Activated naive CD4-positive, alpha-beta T cell treated with Interleukin-2 at 50 U/mL for 16 hours (primary cell): ENCODE measurements around the gene EFCAB12.

Source experiments
- DNase-seq: peaks from one replicate; pipeline ENCODE4 v3.0.0-alpha.2; 2020

Gene EFCAB12

GRCh38 chr3:129442947-129443346 is 14.5 kb upstream of the EFCAB12 start:
- DNase-seq, result no peak

GRCh38 chr3:129442486-129442885 is 14.1 kb upstream of the EFCAB12 start:
- no peak for DNase-seq

GRCh38 chr3:129441782-129442181 is 13.3 kb upstream of the EFCAB12 start:
- no peak for DNase-seq

- peak; percentile 8 for DNase-seq
Measured at GRCh38 chr3:129441215-129441614, 12.8 kb upstream of the EFCAB12 start.

GRCh38 chr3:129440618-129441190 is 12.3 kb upstream of the EFCAB12 start:
- no peak for DNase-seq

- peak; percentile 99 for DNase-seq
Measured at GRCh38 chr3:129439817-129440617, 11.6 kb upstream of the EFCAB12 start, which contains the start of the genes IFT122 and MBD4. IFT122 (plus strand) TSS chr3:129440224; CDS start chr3:129440331, 107 bp downstream. MBD4 (minus strand) TSS chr3:129439948; CDS start chr3:129439833, 115 bp downstream.

- peak; percentile 47 for DNase-seq
Measured at GRCh38 chr3:129439226-129439816, 10.9 kb upstream of the EFCAB12 start.

- no peak for DNase-seq
Measured at GRCh38 chr3:129435367-129435766, 6.9 kb upstream of the EFCAB12 start.

GRCh38 chr3:129434140-129434539 is 5.7 kb upstream of the EFCAB12 start:
- no peak for DNase-seq

GRCh38 chr3:129433565-129433964 is 5.1 kb upstream of the EFCAB12 start:
- DNase-seq, result no peak

- no peak for DNase-seq
Measured at GRCh38 chr3:129432671-129433070, 4.2 kb upstream of the EFCAB12 start.

- no peak for DNase-seq
Measured at GRCh38 chr3:129432036-129432435, 3.6 kb upstream of the EFCAB12 start.

GRCh38 chr3:129429602-129430001 is 1.2 kb upstream of the EFCAB12 start:
- DNase-seq, result no peak

GRCh38 chr3:129429080-129429451 is 630 bp upstream of the EFCAB12 start:
- DNase-seq, result no peak

GRCh38 chr3:129428007-129428375 is 445 bp downstream of the EFCAB12 start:
- no peak for DNase-seq

- no peak for DNase-seq
Measured at GRCh38 chr3:129425619-129426018, 2.8 kb downstream of the EFCAB12 start.

GRCh38 chr3:129425213-129425612 is 3.2 kb downstream of the EFCAB12 start:
- DNase-seq, result no peak

GRCh38 chr3:129424185-129424841 is 4.1 kb downstream of the EFCAB12 start:
- DNase-seq, result no peak

GRCh38 chr3:129422897-129423296 is 5.5 kb downstream of the EFCAB12 start:
- no peak for DNase-seq

- no peak for DNase-seq
Measured at GRCh38 chr3:129421988-129422745, 6.3 kb downstream of the EFCAB12 start.

- no peak for DNase-seq
Measured at GRCh38 chr3:129421236-129421883, 7.1 kb downstream of the EFCAB12 start.

GRCh38 chr3:129419476-129419875 is 9.0 kb downstream of the EFCAB12 start:
- DNase-seq, result no peak
